GM12801 (cell line): ENCODE results near the gene CHAT.

ENCODE experiments used
- CTCF ChIP-seq: IDR thresholded peaks from one replicate; pipeline ENCODE4 v1.5.1; 2011; ENCODE audit warnings: control low read depth; ENCODE audit not compliant: insufficient read length; ENCODE audit errors: extremely low read depth

The CHAT gene

DNA sequence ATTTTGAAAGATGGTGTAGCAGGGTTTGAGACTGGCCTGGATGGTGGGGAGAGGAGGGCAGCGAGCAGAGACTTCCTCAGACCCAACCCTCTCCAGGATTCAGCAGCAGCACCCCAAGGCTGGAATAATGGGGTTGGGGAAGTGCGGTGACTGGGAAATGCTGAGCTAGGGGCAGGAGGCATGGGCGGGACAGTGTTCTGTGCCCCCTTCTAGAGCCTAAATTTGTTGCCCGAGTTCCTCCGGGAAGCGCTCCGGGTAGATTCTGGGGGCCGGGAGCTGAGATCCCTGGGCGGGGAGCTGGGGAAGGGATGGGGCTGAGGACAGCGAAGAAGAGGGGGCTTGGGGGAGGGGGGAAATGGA lies at the start of gene CHAT:
CHAT (plus strand) TSS at position 156 of the 360 bp plus-strand sequence; CDS start at position 309, 153 bp downstream.
- no peak for TF ChIP-seq CTCF

DNA sequence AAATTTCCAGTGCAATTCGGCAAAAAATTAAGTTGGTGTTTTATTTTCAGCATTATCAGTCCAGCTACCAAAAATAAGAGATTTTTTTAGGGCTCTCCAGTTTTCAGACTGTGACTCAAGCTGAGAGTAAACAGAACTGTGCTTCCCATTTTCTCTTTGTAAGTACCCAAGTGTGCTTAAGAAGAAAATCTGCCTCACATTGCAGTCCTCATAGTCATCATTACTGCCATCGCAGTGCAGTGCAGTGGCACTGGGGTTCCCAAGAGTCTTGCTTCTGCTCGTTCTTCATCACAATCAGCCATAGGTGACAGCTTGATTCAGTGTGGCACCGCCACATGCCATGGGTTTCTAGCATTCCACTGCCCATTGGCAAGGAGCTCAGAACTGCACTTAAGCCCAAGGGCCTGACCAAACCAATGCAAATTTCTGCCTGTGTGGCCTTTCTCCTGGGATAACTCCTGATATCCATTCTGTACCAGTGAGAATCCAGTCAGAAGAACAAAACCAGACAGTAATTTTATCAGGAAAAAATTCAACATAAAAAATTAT lies 49.3 kb upstream of the CHAT start:
- TF ChIP-seq CTCF = no peak

DNA sequence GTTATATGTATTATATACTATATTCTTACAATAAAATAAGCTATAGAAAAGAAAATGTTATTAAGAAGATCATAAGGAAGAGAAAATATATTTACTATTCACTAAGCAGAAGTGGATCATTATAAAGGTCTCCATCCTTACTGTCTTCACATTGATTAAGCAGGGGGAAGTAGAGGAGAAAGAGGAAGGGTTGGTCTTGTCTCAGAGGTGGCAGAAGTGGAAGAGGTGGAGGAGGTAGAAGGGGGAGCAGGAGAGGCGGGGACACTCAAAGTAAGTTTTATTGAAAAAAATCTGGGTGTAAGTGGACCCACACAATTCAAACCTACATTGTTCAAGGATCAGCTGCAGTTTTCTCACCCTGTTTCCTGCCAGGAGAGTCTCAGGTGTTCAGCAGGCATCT lies 46.0 kb upstream of the CHAT start:
- no peak for TF ChIP-seq CTCF

GRCh38 chr10:49568235-49568634 lies 45.6 kb upstream of the CHAT start:
- no peak for TF ChIP-seq CTCF

- TF ChIP-seq CTCF = no peak
Observed at GRCh38 chr10:49569031-49569631, 44.7 kb upstream of the CHAT start.

DNA sequence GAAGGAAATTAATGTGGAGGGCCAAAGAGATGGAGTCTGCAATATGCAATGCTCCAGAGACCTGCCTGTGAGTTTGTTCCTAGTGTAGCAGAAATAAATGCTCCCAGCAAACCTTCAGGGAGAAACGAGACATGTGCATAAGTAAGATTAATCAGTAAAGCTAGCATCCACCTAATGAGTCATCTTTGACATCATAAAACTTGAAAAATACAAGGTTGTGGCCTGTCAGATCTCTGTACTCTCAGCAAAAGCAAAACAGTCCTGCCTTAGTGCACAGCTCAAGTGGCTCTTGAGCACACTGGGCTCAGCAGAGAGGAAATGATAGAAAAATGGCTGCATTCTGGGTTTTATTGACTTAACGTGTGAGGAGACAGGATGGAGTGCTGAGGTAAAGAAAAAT lies 42.4 kb upstream of the CHAT start:
- no peak for TF ChIP-seq CTCF

GRCh38 chr10:49572594-49573114 lies 41.2 kb upstream of the CHAT start:
- TF ChIP-seq CTCF = no peak
